ENCODE data around the gene ARHGEF19.
A peak's percentile ranks its signal among the peaks of the same experiment; 100 is the strongest.
"Not testable (repeated sequence)": the region's sequence is repeated elsewhere in the genome, so short reads cannot be mapped to it uniquely, and the experiment has no call there.

Gene ARHGEF19

DNA sequence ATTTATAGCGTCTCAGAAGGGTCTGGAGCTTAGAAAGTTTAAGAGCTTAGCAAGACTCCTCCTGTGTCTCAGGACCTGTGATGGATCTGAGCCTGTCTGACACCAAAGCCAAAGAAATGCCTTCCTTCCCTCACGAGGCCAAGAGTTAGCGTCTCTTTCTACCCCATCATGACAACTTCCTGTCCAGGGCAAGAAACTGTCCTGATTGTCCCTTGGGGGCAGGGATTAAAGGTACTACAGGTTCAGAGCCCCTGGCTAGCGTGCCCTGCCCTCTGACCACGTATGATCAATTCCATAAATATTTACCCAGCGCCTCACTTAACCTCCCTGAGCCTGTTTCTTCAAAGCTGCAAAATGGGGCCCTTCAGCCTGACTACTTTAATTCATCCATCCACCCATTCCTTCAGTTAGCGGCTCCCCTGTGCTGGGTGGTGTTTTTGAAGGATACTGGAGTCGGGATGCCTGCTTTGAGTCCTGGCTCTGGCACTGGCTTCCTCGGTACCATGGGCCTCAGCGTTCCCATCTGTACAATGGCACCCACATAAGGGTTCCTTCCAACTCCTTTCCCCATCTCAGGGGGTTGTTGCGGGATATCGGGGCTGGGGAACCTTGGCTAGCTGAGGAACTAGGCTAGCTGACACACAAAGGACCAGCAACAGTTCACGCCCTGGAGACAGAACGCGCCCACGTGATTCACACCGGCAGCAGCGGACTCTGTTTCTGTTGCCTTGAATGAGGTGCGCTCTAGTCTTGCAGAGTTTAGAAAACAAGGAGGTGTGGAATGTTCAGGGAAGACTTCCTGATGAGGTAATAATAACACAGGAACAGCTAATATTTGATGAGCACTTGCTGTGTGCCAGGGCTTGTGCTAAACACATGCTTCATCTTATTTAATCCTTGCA, 33.6 kb downstream of the ARHGEF19 start:
- DNase-seq = no peak

DNA sequence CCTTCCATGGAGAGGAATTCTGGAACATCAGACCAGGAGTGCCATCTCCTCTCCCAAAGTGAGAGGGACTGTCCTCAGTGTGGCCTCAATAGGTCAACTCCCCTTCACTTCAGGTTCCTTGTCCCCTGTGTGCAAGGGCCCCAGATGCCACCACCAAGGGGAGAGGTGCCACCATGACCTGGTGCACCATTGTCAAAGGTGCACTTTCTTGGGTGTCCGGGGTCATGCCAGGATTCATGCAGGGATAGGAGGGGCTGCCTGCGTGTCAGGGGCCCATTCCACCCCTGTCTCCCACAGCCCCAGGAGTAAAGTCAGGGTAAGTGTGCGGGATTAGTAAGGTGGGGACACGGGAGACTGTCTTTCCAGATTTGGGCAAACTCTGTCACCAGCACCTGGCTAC, 35.1 kb downstream of the ARHGEF19 start:
- DNase-seq = no peak

DNA sequence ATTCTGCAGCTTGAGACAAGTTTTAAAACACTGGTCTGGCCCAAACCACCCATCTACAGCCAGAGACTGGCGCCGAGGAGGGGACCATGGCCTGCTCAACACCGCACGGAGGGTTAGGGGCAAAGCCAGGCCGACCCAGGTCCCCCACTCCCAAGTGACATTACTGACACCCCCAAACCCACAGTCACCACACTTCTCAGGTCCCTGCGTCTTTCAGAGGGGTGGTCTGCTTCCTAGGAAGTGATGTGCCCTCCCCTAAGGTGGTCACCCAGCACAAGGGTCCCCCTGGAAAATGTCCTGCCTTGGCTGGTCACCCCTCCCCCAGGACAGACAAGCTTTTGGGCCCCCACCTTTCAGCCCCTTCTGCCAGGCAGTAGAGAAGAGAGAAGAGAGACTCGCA, 35.8 kb downstream of the ARHGEF19 start:
- no peak for DNase-seq

DNA sequence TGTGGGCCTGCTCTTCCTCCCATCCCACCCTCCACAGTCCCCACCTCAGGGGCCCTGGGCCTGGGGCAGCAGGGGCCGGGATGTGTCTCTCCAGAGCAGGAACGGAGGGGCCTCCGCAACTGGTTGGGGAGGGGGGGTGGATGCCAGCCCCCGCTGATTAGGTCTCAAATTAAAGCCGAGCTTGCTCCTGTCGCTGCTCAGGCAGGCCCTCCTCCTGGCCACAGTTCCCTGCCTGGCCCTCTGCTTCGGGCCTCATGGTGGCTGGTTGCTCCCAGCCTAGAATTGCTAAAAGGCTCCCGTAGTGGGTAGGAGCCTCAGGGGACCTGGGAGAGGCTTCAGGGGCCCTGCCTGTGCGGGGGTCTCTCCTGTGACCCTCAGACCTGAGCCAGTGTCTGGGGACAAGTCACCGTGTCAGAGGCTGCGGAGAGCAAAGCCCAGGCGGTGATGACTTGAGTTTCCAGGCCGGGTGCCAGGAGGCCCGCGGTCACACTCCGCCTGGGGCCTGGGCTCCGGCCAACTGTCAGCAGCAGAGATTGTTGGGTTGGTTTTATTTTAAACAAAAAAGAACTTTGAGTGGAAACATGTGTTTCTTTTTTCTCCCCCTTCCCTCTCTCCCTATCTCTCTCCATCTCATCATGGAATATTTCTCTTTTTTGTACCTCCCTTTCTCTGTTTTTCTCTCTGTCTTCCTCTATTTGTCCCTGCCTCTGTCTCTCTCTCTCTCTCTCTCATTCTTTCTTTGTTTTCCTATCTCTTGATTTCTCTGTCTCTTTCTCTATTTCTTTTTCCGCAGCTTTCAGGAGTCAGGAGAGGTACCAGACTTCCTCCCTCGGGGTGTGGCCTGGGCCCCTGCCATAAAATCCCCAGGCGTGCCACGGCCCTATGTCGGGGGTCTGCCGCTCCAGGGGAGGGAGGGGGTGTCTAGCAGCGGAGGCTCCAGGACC, 36.6 kb downstream of the ARHGEF19 start:
- DNase-seq = no peak

DNA sequence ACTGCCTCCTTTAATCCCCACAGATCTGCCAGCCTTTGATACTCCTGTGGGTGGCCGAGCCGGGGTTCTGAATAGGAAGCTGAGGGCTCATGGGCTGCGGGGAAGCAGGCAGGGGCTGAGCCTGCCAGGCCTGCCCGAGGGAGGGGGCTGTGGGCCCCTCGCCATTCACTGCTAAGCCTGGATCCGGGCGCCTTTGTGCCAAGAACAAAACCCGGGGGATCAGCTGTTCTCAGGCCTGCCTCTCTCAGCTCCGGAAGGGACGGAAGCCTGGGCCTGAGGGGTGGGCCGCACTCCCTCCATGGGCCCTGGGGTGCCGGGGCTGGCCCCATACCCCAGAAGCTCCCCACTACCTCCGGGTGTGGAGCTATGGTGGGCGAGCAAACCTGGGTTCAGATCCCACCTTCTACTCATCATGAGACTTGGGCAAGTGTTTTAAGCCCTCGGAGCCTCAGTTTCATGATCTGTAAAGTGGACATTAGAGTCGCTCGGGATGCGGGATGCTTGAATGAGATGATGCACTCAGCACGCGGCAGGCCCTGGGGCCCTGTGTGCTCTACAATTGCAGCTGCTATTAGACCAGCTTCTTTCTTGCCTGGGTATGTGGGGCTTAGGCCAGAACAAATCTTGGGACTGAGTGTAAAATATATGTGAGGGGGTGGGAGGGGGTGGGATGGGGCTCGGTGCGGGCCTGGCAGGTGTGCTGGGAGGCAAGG, 37.4 kb downstream of the ARHGEF19 start:
- DNase-seq = no peak

DNA sequence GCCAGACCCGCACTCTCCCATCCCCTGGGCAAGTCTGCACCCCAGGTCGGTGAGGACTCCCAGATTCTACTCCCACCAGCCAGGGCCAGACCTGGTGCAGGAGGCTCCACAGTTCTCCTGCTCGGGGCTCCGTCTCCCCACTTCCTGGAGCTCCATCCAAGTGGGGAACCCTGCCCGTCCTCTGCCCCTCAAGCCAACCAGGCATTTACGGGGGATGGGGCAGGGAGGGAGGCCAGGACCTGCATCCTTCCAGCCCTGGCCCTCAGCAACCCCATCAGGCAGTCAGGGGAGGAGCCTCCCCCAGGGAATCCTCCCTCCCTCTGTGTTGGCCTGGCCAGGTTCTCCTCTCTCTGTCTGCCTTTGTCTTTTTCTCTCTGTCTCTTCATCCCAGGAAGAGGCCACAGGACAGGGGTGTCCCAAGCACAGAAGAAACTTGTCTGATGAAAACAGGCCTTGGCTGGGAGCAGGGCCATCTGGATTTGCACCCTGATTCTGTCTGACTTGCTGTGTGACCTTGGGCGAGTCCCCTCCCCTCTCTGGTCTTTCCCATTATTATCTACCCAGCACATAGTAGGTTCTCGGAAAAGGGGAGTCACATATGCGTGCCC, 38.1 kb downstream of the ARHGEF19 start:
- DNase-seq = no peak

DNA sequence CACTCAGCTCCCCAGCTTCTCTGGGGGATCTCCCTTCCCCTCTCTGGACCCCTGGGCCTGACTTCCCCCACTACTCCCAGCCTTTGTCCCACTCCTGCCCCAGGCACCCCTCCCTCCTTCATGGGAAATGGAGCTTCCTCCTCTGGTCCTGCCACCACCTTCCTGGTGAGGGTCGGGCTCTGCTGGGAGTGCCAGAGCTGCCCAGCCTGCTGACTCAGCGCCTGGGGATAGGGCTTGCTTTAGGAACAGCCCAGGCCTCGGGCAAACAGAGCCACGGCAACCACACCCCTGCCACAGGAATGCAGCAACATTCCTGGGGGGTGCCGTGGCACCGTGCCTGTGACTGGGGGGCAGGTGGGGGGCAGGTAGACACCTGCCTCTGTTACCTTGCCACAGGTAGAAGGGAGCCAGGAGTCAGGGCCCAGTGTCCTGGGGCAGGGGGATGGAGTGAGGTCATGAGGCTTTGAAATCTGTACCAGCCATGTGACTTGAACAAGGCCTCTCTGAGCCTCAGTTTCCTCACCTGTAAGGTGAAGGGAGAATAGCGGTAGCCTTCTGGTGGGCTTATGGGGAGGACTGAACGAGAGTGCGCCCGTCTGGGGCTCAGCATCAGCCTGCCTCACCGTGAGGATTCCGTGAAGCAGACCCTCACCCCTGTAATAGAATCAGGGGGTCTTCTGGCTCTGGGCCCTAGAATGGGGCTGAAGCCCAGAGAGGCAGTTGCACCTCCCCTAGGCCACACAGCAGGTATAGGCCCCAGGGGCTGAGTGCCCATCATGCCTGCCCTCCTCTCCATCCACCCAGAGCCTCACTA, 38.8 kb downstream of the ARHGEF19 start:
- peak in 1 of 2 donors; percentile 37 for DNase-seq

DNA sequence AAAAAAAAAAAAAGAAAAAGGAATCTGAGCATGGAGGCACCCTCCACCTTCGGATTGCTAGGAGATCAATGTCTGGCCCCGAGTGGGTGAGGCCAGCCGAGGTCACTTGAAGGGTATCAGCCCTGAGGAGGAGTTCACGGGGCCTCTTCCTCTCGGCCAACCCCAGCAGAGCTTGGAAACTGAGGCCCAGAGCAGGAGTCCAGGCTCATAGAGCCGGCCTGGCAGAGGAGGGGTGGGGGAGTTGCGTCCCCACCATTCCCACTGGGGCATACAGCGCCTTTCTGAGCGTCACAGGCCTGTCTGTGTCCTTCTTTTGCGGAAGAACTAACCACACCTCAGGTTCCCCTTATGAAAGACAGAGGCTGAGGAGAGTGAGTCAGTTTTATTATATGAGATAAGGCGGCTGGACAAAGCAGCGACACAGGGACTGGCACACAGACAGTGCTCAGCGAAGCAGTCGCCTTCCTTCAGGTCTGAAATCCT, 39.4 kb downstream of the ARHGEF19 start:
- DNase-seq = peak in 1 of 2 donors; percentile 37

DNA sequence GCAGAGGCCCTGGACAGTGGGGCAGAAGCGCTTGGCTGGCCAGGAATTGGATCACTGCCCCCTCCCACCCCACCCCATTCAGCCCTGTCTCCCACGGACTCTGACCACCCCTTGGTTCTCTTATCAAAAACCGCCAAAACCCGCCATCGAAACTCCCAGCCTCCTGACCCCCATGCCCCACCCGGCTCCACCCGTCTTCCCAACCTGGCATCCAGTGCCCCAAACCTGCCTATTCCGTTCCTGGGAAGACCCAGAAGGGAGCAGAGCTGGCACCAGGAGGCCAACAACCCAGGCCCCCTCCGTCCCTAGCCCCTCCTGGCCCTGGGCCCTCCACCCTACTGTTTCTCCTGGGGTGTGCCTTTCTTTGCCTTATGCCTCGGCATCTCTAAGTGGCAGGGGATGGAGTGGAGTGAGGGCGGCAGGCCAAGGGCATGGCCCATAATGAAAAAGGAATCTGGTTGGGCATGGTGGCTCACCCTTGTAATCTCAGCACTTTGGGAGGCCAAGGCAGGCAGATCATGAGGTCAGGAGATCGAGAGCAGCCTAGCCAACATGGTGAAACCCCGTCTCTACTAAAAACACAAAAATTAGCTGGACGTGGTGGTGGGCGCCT, 40.1 kb downstream of the ARHGEF19 start:
- no peak for DNase-seq

DNA sequence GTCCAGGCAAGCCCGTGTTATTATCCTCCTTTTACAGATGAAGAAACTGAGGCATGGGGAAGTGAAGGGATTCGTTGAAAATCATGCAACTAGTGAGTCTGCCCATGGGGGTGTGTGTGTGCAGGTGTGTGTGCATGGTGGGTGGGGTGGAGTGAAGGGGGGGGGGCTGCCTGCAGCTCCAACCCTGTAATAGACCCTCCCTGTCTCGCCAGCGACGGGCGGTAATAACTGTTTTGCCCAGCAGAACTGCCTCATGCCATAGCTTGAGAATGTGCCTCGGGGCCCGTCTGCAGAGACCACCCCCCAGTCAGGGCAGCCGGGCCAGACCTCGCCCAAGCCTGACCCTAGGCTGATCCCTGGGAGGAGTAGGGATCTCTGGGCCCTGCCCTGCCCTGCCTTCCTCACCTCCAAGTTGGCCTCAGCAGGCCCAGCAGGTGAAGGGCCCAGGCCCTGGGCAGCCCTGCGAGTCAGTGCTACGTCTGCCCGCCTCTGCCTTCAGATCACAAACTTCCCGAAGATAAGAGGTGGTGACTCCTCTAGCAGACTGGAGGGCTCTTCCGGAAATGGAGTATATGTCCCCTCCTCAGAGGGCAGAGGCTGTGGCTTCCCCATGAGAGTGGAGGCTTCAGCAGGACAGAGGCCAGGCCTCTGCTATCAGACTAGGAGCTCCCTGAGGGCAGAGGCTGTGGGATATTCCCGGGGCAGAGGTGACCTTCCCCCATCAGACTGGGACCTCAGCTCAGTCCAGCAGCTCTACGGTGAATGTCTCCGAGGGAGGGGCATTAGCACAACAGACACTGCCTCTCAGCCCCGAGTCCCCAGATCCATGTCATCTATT, 40.9 kb downstream of the ARHGEF19 start:
- no peak for DNase-seq

DNA sequence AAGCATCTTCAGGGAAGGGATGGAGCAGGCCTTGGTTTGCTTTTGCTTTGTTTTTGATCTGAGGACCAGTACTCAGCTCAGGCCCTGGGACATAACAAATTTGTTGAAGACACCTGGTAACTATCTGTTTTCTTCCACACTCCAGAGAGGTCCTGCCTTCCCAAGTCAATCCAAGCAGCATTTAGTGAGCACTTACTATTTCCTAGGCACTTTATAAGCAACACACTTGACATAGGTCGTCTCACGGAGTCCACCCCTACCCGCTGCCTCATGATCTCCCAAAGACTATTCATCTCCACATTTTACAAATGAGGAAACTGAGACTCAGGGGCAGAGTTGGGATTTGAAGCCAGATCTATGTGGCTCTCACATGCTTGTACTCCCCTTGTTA, 42.2 kb downstream of the ARHGEF19 start:
- DNase-seq = no peak

DNA sequence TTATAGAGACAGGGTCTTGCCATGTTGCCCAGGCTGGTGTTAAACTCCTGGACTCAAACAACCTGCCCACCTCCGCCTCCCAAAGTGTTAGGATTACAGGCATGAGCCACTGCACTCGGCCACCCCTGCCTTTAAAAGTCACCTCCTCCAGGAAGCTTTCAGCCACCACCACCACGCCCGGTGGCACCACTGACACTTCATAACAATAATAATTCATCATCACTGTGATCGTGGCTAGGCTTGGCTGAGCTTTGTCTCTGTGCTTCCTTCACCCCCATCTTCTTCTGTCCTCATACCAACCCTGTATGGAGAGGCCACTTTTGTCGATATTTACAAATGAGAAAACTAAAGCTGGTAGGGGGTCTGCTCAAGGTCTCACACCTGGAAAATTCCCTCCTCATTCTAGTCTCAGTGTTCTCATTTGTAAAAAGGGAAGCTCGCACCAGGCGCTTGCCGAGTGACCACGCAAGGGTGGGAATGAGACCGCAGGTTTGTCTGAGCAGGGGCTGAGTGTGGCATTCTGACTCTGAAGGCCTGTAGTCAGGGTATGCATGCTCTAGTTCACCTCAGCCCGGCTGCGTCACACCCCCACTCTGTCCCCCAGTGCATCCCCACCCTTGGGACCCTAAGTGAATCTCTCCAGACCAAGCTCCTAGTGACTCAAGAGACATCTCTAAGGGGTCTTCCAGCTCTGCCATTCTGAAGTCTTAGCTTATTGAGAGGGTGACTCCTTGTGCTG, 43.7 kb downstream of the ARHGEF19 start:
- DNase-seq = no peak

DNA sequence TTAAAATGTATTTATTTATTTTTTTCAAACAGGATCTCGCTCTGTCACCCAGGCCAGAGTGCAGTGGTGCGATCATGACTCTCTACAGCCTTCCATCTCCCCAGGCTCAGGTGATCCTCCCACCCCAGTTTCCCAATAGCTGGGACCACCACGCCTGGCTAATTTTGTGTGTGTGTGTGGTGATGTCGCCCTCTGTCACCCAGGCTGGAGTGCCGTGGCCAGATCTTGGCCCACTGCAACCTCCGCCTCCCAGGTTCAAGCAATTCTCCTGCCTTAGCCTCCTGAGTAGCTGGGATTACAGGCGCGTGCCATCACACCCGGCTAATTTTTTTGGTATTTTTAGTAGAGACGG, 44.3 kb downstream of the ARHGEF19 start:
- not testable (repeated sequence) for DNase-seq

DNA sequence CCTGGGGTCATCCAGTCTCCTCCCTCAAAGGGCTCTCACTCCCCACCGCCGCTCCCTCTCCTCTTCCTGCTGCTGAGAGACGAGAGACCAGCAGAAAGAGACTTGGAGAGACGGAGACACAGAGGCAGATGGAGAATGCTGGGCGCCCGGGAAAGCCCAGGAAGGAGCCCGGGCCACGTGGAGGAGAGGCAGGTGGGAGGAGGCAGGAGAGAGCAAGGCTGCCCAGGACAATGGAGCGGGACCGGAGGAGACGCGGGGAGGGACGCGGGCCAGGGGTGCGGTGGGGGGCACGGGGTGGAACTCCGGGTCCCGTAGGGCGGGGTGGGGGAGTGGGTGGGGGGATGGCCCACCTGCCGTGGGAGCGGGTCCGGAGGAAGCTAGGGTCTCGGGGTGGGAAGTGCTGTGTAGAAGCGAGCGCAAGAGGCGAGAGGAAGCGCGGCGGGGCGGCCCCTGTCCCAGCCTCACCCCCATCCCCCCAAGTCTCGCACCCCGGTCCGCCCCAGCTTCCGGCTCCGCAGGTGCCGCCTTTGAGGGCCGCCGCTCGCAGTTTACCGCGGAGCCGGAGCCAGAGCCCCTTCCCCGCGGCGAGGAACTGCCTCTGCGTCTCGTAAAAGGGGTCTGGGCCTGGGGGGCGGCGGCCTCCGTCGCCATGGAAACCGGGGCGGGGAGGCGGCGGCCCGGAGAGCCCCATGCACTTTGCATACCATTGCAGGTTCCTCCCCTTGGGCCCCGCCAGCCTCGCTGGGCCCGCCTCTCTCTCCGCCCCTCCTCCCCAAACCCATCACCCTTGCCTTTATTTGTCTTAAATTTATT, 44.9 kb downstream of the ARHGEF19 start:
- peak; percentile 77 to 78 for DNase-seq

DNA sequence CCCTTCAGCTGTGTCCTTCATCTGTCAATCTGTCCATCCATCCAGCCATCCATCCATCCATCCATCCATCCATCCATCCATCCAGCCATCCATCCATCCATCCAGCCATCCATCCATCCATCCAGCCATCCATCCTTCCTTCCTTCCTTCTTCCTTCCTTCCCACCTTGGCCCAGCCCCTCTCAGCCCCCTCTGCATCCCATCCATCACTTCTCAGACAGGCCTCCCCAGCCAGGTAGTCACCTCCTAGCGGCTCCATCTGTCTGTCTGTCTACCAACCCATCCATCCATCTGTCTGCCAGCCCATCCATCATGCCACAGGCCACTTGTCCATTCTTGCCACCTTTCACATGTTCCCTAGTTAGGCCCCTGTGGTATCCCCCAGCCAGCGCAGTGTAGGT, 46.3 kb downstream of the ARHGEF19 start:
- no peak for DNase-seq

DNA sequence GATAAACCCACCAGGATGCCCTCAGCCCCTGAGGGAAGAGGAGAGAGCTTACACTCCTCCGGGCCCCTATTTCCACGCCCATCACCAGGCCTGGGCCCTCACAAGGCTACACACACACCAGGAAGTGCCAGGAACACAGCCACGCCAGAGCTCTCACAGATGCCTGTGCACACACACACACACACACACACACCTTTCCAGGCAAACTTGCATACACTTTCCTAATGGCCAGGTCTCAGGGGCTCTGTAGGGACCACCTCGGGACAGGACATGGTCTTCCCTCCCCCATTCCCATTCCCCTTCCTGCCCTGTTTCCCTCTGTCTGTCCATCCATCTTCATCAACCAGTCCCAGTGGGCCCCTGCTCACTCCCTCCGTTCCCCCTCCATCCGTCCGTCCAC, 46.9 kb downstream of the ARHGEF19 start:
- no peak for DNase-seq

DNA sequence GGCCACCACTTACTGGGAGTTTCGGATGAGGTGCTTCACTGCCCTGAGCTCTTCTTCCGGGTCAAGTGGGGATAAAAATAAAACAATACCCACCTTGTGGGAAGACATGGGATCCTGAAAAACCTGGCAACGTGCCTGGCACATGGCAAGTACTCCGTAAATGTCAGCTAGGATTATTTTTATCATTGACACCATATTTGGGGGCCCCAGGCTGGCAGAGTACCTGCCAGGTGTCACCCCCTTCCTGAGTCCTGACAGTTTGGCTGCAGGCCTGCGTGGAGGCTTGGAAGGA, 47.4 kb downstream of the ARHGEF19 start:
- no peak for DNase-seq

DNA sequence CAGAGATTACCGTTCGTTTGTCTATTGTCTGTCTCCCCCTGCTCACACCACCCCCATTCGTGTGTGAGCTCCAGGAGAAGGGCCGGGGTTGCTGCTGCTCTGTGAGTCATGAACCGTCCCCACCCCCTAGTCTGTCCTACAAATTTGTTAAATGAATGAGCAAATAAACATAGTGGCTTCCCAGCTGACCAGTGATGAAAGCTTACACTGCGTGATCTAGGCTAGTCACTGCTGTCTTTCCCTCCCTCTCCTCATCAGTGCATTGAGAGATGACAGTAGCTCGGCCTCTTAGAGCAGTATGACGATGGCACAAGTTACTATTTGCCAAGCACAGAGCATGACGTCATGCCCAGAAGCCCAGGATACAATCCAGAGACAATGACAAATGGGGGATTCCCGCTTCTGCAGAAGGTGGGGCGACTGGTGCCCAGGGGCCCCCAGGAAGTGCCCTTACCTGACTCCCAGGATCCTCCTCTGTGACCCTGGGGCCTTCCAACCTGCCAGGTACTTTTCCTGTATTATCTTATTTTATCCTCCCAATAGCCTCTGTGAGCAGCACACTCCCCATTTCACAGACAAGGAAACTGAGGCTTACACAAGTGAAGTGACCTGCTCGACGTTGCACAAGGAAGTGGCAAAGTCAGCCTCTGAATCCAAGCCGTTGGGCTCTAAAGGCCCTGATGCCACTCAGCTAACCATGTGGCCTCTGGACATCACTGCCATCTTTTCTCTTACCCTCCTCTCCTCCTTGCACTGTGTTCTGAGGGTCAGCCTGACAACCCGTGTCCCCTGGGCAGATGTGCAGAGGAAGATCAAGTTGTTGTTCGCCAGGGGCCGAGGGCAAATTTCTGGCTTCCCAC, 48.0 kb downstream of the ARHGEF19 start:
- DNase-seq = no peak

Measured in CD4-positive, alpha-beta T cell treated with Interleukin-1 beta for 1 hour (primary cell).